ENCODE results near the gene TEDDM1.

TEDDM1 gene

GRCh38 chr1:182383934-182384333 lies 16.5 kb downstream of the TEDDM1 start:
- TF ChIP-seq BACH2 (CRISPR knock-in tag; IDR thresholded peaks at IDR 0.05; ENCODE audit: borderline replicate concordance) (no peak), CSRNP3 (CRISPR knock-in tag; IDR thresholded peaks at IDR 0.05) (no peak), ZFP3 (CRISPR knock-in tag; IDR thresholded peaks at IDR 0.05) (no peak), ISL1 (CRISPR knock-in tag; IDR thresholded peaks at IDR 0.05) (no peak), ZNF70 (CRISPR knock-in tag; IDR thresholded peaks at IDR 0.05) (no peak), RARB (CRISPR knock-in tag; IDR thresholded peaks at IDR 0.05) (no peak), GLIS3 (CRISPR knock-in tag; IDR thresholded peaks at IDR 0.05) (no peak), TSHZ2 (CRISPR knock-in tag; IDR thresholded peaks at IDR 0.05) (no peak), TCF4 (CRISPR knock-in tag; IDR thresholded peaks at IDR 0.05; ENCODE audit: borderline replicate concordance) (no peak), ZNF8 (CRISPR knock-in tag; IDR thresholded peaks at IDR 0.05) (no peak)
- no peak for ATAC-seq

GRCh38 chr1:182383037-182383661 lies 17.3 kb downstream of the TEDDM1 start:
- TF ChIP-seq TOX (CRISPR knock-in tag; IDR thresholded peaks at IDR 0.05; ENCODE audit: borderline replicate concordance) (no peak), OSR1 (CRISPR knock-in tag; IDR thresholded peaks at IDR 0.05) (no peak), BACH2 (CRISPR knock-in tag; IDR thresholded peaks at IDR 0.05; ENCODE audit: borderline replicate concordance) (no peak), PPARA (CRISPR knock-in tag; IDR thresholded peaks at IDR 0.05; ENCODE audit: borderline replicate concordance) (no peak), ARNTL (CRISPR knock-in tag; IDR thresholded peaks at IDR 0.05; ENCODE audit: borderline replicate concordance, low read depth) (no peak), ZNF70 (CRISPR knock-in tag; IDR thresholded peaks at IDR 0.05) (no peak), ZFP3 (CRISPR knock-in tag; IDR thresholded peaks at IDR 0.05) (no peak), CSRNP3 (CRISPR knock-in tag; IDR thresholded peaks at IDR 0.05) (no peak), ZFP30 (CRISPR knock-in tag; IDR thresholded peaks at IDR 0.05) (no peak), ZC3H10 (CRISPR knock-in tag; IDR thresholded peaks at IDR 0.05) (no peak), ESRRG (CRISPR knock-in tag; IDR thresholded peaks at IDR 0.05) (no peak), RARB (CRISPR knock-in tag; IDR thresholded peaks at IDR 0.05) (no peak), ZNF8 (CRISPR knock-in tag; IDR thresholded peaks at IDR 0.05) (no peak), SNAI2 (CRISPR knock-in tag; IDR thresholded peaks at IDR 0.05) (no peak), CREB5 (CRISPR knock-in tag; IDR thresholded peaks at IDR 0.05; ENCODE audit: low read depth) (no peak), PATZ1 (CRISPR knock-in tag; IDR thresholded peaks at IDR 0.05; ENCODE audit: borderline replicate concordance) (no peak), POU6F1 (CRISPR knock-in tag; IDR thresholded peaks at IDR 0.05; ENCODE audit: borderline replicate concordance, low read depth) (no peak), TSHZ2 (CRISPR knock-in tag; IDR thresholded peaks at IDR 0.05) (no peak)
- no peak for ATAC-seq
